GM23338 (cell line): ENCODE results near the gene SARDH. TPM values are rescaled to one million over a fixed set of nuclear protein-coding genes. Genes with fewer than 3 reads are reported as not detected.

Experiments used
- ETS1 ChIP-seq: IDR thresholded peaks from 2 replicates; pipeline ENCODE4 v1.6.1; 2016; ENCODE audit warnings: antibody characterized with exemption
- EZH2phosphoT487 ChIP-seq: fragments of 200-600 bp; sonication (generic); IDR thresholded peaks from one replicate; pipeline ENCODE4 v1.8.1; 2018; ENCODE audit warnings: antibody characterized with exemption; ENCODE audit not compliant: unreplicated experiment
- REST ChIP-seq: IDR thresholded peaks from one replicate; pipeline ENCODE4 v1.6.1; 2018; ENCODE audit warnings: antibody characterized with exemption; ENCODE audit not compliant: unreplicated experiment
- STAT1 ChIP-seq: IDR thresholded peaks from one replicate; pipeline ENCODE4 v1.6.1; 2016; ENCODE audit warnings: antibody characterized with exemption; ENCODE audit not compliant: unreplicated experiment
- ZNF114 ChIP-seq: fragments of 250-450 bp; sonication (Bioruptor Pico); IDR thresholded peaks from 2 replicates; pipeline ENCODE4 v1.5.0; 2020; ENCODE audit warnings: mild to moderate bottlenecking, moderate library complexity
- ZNF462 ChIP-seq: fragments of 250-450 bp; sonication (Bioruptor Pico); IDR thresholded peaks from 2 replicates; pipeline ENCODE4 v1.5.0; 2020; ENCODE audit warnings: mild to moderate bottlenecking, moderate library complexity
- polyA plus RNA-seq: library from polyadenylated mRNA; unstranded; fragments of >200 nt; fragmentation: Nextera tagmentation; extraction: Ambion mirVana; gene quantifications from 2 replicates; pipeline ENCODE4 v1.2.1, GENCODE V29; 2016
- total RNA-seq: library from RNA; depleted of rRNA; stranded (reverse); fragments of >200 nt; shearing (Covaris generic); gene quantifications from 2 replicates; pipeline ENCODE4 v1.2.3, GENCODE V29; 2014

SARDH gene
- total and polyA plus RNA-seq, 2 experiments from 2014 or later = 2.8 to 10.4 TPM

- no peak for TF ChIP-seq ZNF462 (CRISPR knock-in tag)
- TF ChIP-seq ZNF114 = no peak
- no peak for TF ChIP-seq REST
- no peak for TF ChIP-seq EZH2phosphoT487
- no peak for TF ChIP-seq STAT1
- TF ChIP-seq ETS1 = no peak
Measured at GRCh38 chr9:133659516-133659915, 78.6 kb downstream of the SARDH start (continued).
